Stimulated activated CD4-positive, alpha-beta T cell treated with anti-CD3 and anti-CD28 coated beads, Interleukin-2, amount 100 ng/mL, for 48 hours (primary cell): ENCODE results near the gene LRAT.

Experiments used
- DNase-seq, 2 donors: peaks; one replicate each; pipeline ENCODE4 v3.0.0-alpha.2; 2020

The LRAT gene

DNA sequence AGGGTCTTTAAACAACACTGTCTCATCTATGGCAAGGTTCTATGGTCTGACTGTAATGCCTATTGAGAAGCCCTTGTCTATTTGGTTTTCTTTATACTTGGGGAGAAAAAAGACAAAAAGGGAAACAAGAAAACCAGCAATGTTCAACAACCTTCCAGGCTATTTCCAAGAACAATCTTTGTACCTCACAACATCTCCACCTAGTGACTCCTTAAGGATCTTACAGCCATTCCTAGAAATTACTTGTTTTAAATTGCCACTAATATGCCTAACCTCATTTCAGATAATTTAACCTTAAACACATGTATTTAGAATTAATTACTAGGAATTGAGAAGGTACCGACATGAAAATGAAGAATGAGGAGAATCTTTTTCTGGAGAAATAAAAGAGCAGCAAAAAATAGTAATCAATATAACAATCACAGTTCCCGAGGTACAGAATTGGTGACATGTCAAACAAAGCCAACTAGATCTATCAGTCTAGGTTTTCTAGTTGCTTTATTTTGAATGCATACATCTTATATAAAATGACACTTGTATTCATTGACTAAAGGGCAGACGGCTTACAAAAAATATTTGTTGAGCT lies 35.7 kb downstream of the LRAT start:
- DNase-seq: no peak

DNA sequence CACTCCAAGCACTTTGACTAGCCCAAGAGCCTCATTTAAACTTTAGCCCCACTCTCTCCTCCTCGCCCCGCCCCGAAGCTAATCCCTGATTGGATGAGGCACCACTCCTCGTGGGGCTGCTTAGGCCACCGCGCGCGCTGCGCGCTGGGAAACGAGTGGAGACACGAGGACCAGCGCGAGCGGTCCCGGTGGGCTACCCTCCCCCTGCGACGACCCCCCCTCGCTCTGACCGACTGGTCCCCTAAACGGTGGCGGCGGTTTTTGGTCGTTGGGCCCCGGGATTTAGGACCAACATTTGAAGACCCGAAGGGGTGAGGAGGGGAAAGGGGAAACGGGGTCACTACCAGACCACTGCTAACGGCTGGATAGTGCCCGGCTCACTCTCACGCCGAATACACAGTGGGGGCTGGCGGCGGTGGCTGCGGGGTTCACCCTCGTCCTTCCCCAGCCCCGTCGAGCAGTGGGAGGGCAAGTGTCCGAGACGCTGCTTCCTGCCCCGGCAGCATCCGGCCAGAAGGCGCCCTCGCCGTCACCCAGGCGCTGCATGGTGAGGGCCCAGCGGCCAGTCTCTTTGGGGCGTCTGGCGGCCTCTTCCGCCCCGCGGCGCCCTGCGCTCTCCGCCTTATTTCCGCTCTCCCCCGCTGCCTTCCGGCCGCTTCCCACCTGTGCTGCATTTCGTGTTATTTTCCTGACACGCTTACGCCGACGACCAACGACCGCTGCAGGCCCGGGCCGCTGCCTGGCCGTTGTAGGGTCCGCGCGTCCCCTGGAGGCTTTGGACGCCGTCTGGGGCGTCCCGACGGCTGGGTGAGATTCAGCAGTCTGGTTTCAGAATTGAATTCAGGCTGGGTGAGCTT lies 37.6 kb downstream of the LRAT start, which contains the start of gene RBM46:
RBM46 (plus strand) TSS at position 147 of the 857 bp plus-strand sequence. CDS start 15,481 bp downstream, outside the sequence.
- no peak for DNase-seq

GRCh38 chr4:154781983-154782293 lies 38.1 kb downstream of the LRAT start:
- DNase-seq: no peak
